Neural progenitor cell (in vitro differentiated cells): Measurements from ENCODE around the gene FAM83F. TPM values are rescaled to one million over a fixed set of nuclear protein-coding genes. Genes with fewer than 3 reads are reported as not detected.

Experiments
- DNase-seq: peaks from one replicate; pipeline ENCODE4 v3.0.0-alpha.2; 2016; ENCODE audit warnings: low spot score
- H2AFZ ChIP-seq: fragments of 200-600 bp; sonication (generic); replicated peaks from 2 replicates; pipeline ENCODE4 v1.6.1; 2016; ENCODE audit warnings: antibody characterized with exemption
- H3F3A ChIP-seq: fragments of 200-600 bp; sonication (generic); 2 replicates; pipeline ENCODE4 v1.6.1; 2016; ENCODE audit warnings: antibody characterized with exemption, low read depth
- H3K27ac ChIP-seq: fragments of 200-600 bp; sonication (generic); 2 replicates; pipeline ENCODE4 v1.5.1; 2016; ENCODE audit warnings: mild to moderate bottlenecking
- H3K27me3 ChIP-seq: fragments of 200-600 bp; sonication (generic); 2 replicates; pipeline ENCODE4 v1.6.1; 2016; ENCODE audit warnings: mild to moderate bottlenecking, moderate library complexity
- H3K36me3 ChIP-seq: fragments of 200-600 bp; sonication (generic); 2 replicates; pipeline ENCODE4 v1.5.1; 2016
- H3K4me1 ChIP-seq: fragments of 200-600 bp; sonication (generic); 2 replicates; pipeline ENCODE4 v1.6.1; 2016; ENCODE audit warnings: mixed run types
- H3K4me2 ChIP-seq: fragments of 200-600 bp; sonication (generic); 2 replicates; pipeline ENCODE4 v1.6.1; 2016
- H3K4me3 ChIP-seq: fragments of 200-600 bp; sonication (generic); 2 replicates; pipeline ENCODE4 v1.5.1; 2016
- H3K79me2 ChIP-seq: fragments of 200-600 bp; sonication (generic); 2 replicates; pipeline ENCODE4 v1.6.1; 2016; ENCODE audit warnings: low read depth
- H3K9ac ChIP-seq: fragments of 200-600 bp; sonication (generic); 2 replicates; pipeline ENCODE4 v1.6.1; 2016
- H3K9me3 ChIP-seq: fragments of 200-600 bp; sonication (generic); 2 replicates; pipeline ENCODE4 v1.5.1; 2016; ENCODE audit warnings: low read depth
- H4K20me1 ChIP-seq: fragments of 200-600 bp; sonication (generic); 2 replicates; pipeline ENCODE4 v1.6.1; 2016; ENCODE audit warnings: low read depth
- H3K27ac Mint-ChIP-seq: 3 replicates; pipeline ENCODE4 v1.8.0; 2021; ENCODE audit warnings: mixed read lengths
- H3K27me3 Mint-ChIP-seq: 2 replicates; pipeline ENCODE4 v1.8.0; 2022; ENCODE audit warnings: low read depth, mild to moderate bottlenecking, inconsistent platforms, moderate library complexity, mixed read lengths; ENCODE audit not compliant: insufficient read depth
- H3K36me3 Mint-ChIP-seq: 3 replicates; pipeline ENCODE4 v1.8.0; 2021; ENCODE audit warnings: mixed read lengths
- H3K4me1 Mint-ChIP-seq: 3 replicates; pipeline ENCODE4 v1.8.0; 2021; ENCODE audit warnings: mixed read lengths
- H3K4me3 Mint-ChIP-seq: 3 replicates; pipeline ENCODE4 v1.8.0; 2021; ENCODE audit warnings: mild to moderate bottlenecking, moderate library complexity, mixed read lengths
- H3K9me3 Mint-ChIP-seq: 3 replicates; pipeline ENCODE4 v1.8.0; 2020; ENCODE audit warnings: mixed read lengths
- CTCF ChIP-seq: fragments of 200-600 bp; sonication (generic); IDR thresholded peaks from 2 replicates; pipeline ENCODE4 v1.5.1; 2017; ENCODE audit warnings: antibody characterized with exemption, mild to moderate bottlenecking
- EZH2 ChIP-seq: fragments of 200-600 bp; sonication (generic); IDR thresholded peaks from 2 replicates; pipeline ENCODE4 v1.6.1; 2017; ENCODE audit warnings: antibody characterized with exemption, mild to moderate bottlenecking, moderate library complexity
- EZH2phosphoT487 ChIP-seq: fragments of 200-600 bp; sonication (generic); IDR thresholded peaks from 2 replicates; pipeline ENCODE4 v1.6.1; 2017; ENCODE audit warnings: antibody characterized with exemption
- total RNA-seq: library from RNA; depleted of rRNA; stranded (reverse); fragments of >200 nt; gene quantifications from 2 replicates; pipeline ENCODE4 v1.2.3, GENCODE V29; 2015; ENCODE audit warnings: low replicate concordance

The FAM83F gene
- total RNA-seq, 1 donor from 2014 or later, result 0.09 TPM

- H3K27me3 ChIP-seq, result no peaks in the 10 kb centered on the region
- peaks cover 81% of the 10 kb centered on the region for H3K79me2 ChIP-seq
- H2AFZ ChIP-seq, result no peak overlapping the region
- H3K27ac Mint-ChIP-seq, result no peak overlapping the region
- H3K4me1 Mint-ChIP-seq, result peaks cover 9% of the 10 kb centered on the region
- H3K36me3 ChIP-seq, result no peaks in the 10 kb centered on the region
- H3K4me2 ChIP-seq, result no peak overlapping the region
- no peak overlapping the region for H3K27ac ChIP-seq
- no peaks in the 10 kb centered on the region for H3K36me3 Mint-ChIP-seq
- no peaks in the 10 kb centered on the region for H3K9me3 ChIP-seq
- peaks cover 14% of the 10 kb centered on the region for H3K4me1 ChIP-seq
- peaks cover 8% of the 10 kb centered on the region for H3F3A ChIP-seq
- no peak overlapping the region for H3K9ac ChIP-seq
- no peak overlapping the region for H3K4me3 ChIP-seq
- no peak overlapping the region for H3K4me3 Mint-ChIP-seq
- peaks cover 100% of the 10 kb centered on the region for H4K20me1 ChIP-seq
- TF ChIP-seq EZH2phosphoT487, result no peak
- TF ChIP-seq CTCF, result no peak
- TF ChIP-seq EZH2, result no peak
- H3K9me3 Mint-ChIP-seq, result no peaks in the 10 kb centered on the region
- no peaks in the 10 kb centered on the region for H3K27me3 Mint-ChIP-seq
- DNase-seq, result no peak
These were observed 58.7 kb downstream of the FAM83F start for GRCh38 chr22:40053460-40053859.

GRCh38 chr22:40054486-40054885, 59.7 kb downstream of the FAM83F start:
- Histone ChIP-seq H3K27ac (no peak overlapping the region), H3K4me1 (peaks cover 14% of the 10 kb centered on the region), H4K20me1 (peaks cover 100% of the 10 kb centered on the region), H3K9me3 (no peaks in the 10 kb centered on the region), H3K9ac (no peak overlapping the region), H3K79me2 (peaks cover 79% of the 10 kb centered on the region), H3K36me3 (no peaks in the 10 kb centered on the region), H3F3A (peaks cover 8% of the 10 kb centered on the region), H3K4me2 (no peak overlapping the region), H2AFZ (no peak overlapping the region), H3K4me3 (no peak overlapping the region), H3K27me3 (no peaks in the 10 kb centered on the region)
- Mint-ChIP-seq H3K4me3 (no peak overlapping the region), H3K27me3 (no peaks in the 10 kb centered on the region), H3K36me3 (no peaks in the 10 kb centered on the region), H3K4me1 (peaks cover 9% of the 10 kb centered on the region), H3K27ac (no peak overlapping the region), H3K9me3 (no peaks in the 10 kb centered on the region)
- DNase-seq, result no peak
- TF ChIP-seq EZH2 (no peak), EZH2phosphoT487 (no peak), CTCF (no peak)

- H3K9me3 Mint-ChIP-seq, result no peaks in the 10 kb centered on the region
- no peak overlapping the region for H3K4me3 Mint-ChIP-seq
- H3K4me1 Mint-ChIP-seq, result peaks cover 9% of the 10 kb centered on the region
- Histone ChIP-seq H3K9ac (no peak overlapping the region), H2AFZ (no peak overlapping the region), H3K4me3 (no peak overlapping the region), H3K4me2 (no peak overlapping the region), H3K27ac (no peak overlapping the region), H3K4me1 (peaks cover 14% of the 10 kb centered on the region), H3K27me3 (no peaks in the 10 kb centered on the region), H3F3A (peaks cover 8% of the 10 kb centered on the region), H3K79me2 (peaks cover 79% of the 10 kb centered on the region), H3K9me3 (no peaks in the 10 kb centered on the region), H4K20me1 (peaks cover 99% of the 10 kb centered on the region), H3K36me3 (no peaks in the 10 kb centered on the region)
- no peaks in the 10 kb centered on the region for H3K27me3 Mint-ChIP-seq
- DNase-seq, result no peak
- no peaks in the 10 kb centered on the region for H3K36me3 Mint-ChIP-seq
- no peak for TF ChIP-seq EZH2
- no peak for TF ChIP-seq CTCF
- no peak for TF ChIP-seq EZH2phosphoT487
- H3K27ac Mint-ChIP-seq, result no peak overlapping the region
These were observed 60.6 kb downstream of the FAM83F start for GRCh38 chr22:40055143-40055883.
